Erythroblast (primary cell): ENCODE measurements around the gene EPGN.

ENCODE experiments used
- GATA1 ChIP-seq: IDR thresholded peaks from 2 replicates; pipeline ENCODE4 v1.6.1; 2011; ENCODE audit warnings: low read depth, mild to moderate bottlenecking, control low read depth, low read length, moderate library complexity
- POLR2A ChIP-seq: IDR thresholded peaks from 2 replicates; pipeline ENCODE4 v1.6.1; 2011; ENCODE audit warnings: mild to moderate bottlenecking, low read length

GRCh38 chr4:74282926-74283325 is 25.3 kb upstream of the EPGN start:
- TF ChIP-seq POLR2A (no peak), GATA1 (no peak)
